Measurements from ENCODE around the gene C3orf20.

Gene C3orf20

DNA sequence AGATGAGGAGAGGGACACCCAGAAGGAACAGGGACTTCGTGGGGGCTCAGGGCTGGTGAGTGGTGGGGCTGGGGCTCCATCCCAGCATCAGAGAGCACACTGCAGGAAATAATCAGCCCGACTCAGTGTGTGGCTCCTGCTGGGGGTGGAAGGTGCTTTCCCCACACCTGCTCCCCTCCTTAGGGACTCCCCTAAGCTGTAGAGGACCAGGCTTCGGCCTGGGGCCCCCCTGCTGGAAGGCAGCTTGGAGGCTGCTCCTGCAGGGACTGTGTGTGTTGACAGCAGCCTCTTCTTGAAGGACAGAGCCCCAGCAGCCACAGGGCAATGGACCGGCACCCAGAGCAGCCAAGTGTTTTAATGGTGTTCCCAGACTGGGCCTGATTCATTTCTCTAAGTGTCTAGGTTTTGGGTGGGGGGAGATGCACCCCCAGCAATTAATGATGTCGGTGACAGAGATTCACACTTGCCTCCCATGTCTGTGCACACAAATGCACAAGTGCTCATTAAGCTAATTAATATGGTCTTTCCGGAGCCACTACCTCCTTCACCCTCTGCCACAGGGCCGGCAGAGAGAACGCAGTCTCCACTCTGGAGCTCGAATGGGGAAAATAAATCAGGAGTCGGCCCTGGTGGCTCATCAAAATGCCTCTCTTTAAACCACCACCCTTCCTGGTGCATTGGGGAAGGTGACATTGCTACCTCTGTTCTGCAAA lies 126.9 kb downstream of the C3orf20 start:
- Histone ChIP-seq H3K9ac (no peak overlapping the region), H3K27me3 (ENCODE audit: insufficient read depth, low read depth) (no peaks in the 10 kb centered on the region), H3K79me2 (ENCODE audit: insufficient read depth, low read depth) (no peaks in the 10 kb centered on the region), H3K4me1 (ENCODE audit: low read depth, poor library complexity, severe bottlenecking) (no peaks in the 10 kb centered on the region), H2AFZ (ENCODE audit: low read depth) (no peak overlapping the region), H3K4me3 (IDR thresholded peaks at IDR 0.05; ENCODE audit: insufficient read depth, low read depth, low read length) (no peak overlapping the region), H3K4me2 (no peak overlapping the region), H4K20me1 (ENCODE audit: insufficient read depth) (no peaks in the 10 kb centered on the region), H3K36me3 (ENCODE audit: insufficient read depth) (no peaks in the 10 kb centered on the region), H3K27ac (no peak overlapping the region)
- TF ChIP-seq, protein P1, sequence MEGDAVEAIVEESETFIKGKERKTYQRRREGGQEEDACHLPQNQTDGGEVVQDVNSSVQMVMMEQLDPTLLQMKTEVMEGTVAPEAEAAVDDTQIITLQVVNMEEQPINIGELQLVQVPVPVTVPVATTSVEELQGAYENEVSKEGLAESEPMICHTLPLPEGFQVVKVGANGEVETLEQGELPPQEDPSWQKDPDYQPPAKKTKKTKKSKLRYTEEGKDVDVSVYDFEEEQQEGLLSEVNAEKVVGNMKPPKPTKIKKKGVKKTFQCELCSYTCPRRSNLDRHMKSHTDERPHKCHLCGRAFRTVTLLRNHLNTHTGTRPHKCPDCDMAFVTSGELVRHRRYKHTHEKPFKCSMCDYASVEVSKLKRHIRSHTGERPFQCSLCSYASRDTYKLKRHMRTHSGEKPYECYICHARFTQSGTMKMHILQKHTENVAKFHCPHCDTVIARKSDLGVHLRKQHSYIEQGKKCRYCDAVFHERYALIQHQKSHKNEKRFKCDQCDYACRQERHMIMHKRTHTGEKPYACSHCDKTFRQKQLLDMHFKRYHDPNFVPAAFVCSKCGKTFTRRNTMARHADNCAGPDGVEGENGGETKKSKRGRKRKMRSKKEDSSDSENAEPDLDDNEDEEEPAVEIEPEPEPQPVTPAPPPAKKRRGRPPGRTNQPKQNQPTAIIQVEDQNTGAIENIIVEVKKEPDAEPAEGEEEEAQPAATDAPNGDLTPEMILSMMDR (conservative IDR thresholded peaks at IDR 0.05; ENCODE audit: low read depth, low read length) = no peak

DNA sequence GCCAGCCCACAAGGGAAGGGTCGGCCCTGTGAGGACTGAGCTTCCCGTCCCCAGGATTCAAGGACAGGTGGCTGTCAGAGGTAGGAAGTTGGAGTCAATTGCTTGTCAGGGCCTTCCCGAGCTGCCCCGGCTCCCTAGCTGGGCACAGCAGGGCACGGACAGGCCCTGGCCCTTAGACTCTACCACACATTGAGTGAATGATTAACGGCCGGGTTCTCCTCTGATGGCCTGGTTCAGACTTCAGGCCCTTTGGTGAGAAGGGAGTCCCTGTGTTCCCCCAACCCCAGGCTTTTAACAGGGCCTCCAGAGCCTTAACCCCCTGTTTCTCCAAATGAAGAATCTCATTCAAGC lies 127.4 kb downstream of the C3orf20 start:
- no peak overlapping the region for H2AFZ ChIP-seq (ENCODE audit: low read depth)
- H3K4me2 ChIP-seq = no peak overlapping the region
- no peak overlapping the region for H3K27ac ChIP-seq
- no peaks in the 10 kb centered on the region for H3K79me2 ChIP-seq (ENCODE audit: insufficient read depth, low read depth)
- no peaks in the 10 kb centered on the region for H4K20me1 ChIP-seq (ENCODE audit: insufficient read depth)
- no peaks in the 10 kb centered on the region for H3K4me1 ChIP-seq (ENCODE audit: low read depth, poor library complexity, severe bottlenecking)
- no peak overlapping the region for H3K9ac ChIP-seq
- no peaks in the 10 kb centered on the region for H3K36me3 ChIP-seq (ENCODE audit: insufficient read depth)
- H3K27me3 ChIP-seq (ENCODE audit: insufficient read depth, low read depth) = no peaks in the 10 kb centered on the region
- TF ChIP-seq, protein P1 (conservative IDR thresholded peaks at IDR 0.05; ENCODE audit: low read depth, low read length) = no peak
- H3K4me3 ChIP-seq (IDR thresholded peaks at IDR 0.05; ENCODE audit: insufficient read depth, low read depth, low read length) = no peak overlapping the region

DNA sequence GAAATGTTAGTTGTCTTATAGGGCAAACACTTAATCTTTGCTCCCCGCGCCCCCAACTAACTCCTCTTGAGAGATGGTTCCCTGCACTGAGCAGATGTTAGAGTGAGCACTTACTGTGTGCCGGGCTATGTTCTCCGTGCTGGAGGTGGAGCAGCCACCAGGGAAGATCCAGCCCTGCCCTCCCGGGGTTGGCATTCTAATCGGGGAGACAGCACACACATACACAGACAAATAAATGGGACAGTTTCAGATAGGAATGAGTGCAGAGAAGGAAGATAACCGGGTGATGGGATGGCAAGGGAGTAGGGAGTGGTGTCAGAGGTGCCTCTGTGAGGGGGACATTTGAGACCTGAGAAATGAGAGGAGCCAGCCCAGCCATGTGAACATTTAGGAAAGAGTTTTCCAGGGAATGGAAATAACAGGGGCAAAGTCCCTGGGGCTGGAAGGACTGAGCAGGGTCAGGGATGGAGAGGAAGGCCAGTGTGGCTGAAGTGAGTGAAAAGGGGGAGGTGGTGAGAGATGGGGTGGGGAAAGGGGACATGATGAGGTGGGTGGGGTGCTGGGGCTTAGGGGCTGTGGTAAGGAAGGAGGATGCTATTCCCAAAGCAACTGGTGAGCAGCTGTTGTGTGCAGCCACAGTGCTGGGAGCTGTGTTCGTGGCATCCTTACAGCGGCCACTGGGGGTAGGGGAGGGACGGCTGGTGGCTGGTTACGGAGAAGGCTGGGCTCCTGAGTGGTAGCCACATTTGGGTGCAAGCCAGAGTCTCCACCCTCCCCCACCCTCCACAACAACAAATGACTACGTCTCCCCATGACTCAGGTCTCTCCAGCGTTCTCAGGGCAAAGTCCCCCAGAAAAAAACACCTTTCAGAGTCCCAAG lies 128.4 kb downstream of the C3orf20 start:
- no peak overlapping the region for H3K9ac ChIP-seq
- H3K27me3 ChIP-seq (ENCODE audit: insufficient read depth, low read depth) = no peaks in the 10 kb centered on the region
- no peak overlapping the region for H2AFZ ChIP-seq (ENCODE audit: low read depth)
- TF ChIP-seq, protein P1 (conservative IDR thresholded peaks at IDR 0.05; ENCODE audit: low read depth, low read length) = no peak
- no peaks in the 10 kb centered on the region for H3K36me3 ChIP-seq (ENCODE audit: insufficient read depth)
- H3K4me2 ChIP-seq = no peak overlapping the region
- H3K4me1 ChIP-seq (ENCODE audit: low read depth, poor library complexity, severe bottlenecking) = no peaks in the 10 kb centered on the region
- no peak overlapping the region for H3K27ac ChIP-seq
- H3K4me3 ChIP-seq (IDR thresholded peaks at IDR 0.05; ENCODE audit: insufficient read depth, low read depth, low read length) = no peak overlapping the region
- no peaks in the 10 kb centered on the region for H4K20me1 ChIP-seq (ENCODE audit: insufficient read depth)
- H3K79me2 ChIP-seq (ENCODE audit: insufficient read depth, low read depth) = no peaks in the 10 kb centered on the region

DNA sequence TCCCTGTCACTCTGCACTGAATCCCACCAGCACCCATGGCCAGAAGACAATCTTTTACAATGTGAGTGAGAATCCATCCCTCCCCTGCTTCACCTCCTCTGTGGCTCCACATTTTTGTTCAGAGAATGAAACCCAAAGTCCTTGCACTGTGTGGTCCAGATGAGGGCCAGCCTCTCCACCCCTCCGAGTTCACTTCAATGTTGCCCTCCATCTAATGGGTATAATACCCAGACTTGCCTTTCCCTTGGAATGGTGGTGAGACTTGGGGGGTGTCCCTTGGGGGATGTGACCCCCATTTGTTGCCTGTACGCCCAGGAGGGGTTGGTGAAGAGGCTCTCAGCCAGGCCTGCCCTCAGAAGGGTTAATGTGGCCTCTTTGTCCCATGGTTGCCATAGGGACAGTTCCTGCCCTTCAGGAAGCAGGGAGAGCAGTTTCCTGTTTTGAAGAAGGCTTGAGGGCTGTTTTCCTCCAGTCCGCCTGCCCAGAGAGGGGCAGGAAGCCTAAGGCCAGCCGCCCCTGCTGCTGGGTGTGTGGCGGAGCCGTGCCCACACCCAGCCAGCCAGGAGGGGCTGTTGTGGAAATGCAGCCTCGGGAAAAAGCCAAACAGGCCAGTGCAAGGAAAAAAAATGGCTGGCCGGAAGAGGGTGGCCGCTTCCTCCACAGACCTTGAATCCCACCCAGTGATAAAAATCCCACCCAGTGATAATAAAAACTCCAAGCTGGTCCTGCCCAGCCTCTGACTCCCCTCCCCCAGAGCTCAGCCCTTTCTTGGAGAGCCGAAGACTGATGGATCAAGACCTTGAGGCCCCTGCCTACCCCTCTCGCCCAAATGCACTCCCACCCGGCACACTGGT lies 129.3 kb downstream of the C3orf20 start:
- Histone ChIP-seq H3K4me3 (IDR thresholded peaks at IDR 0.05; ENCODE audit: insufficient read depth, low read depth, low read length) (no peak overlapping the region), H3K27me3 (ENCODE audit: insufficient read depth, low read depth) (no peaks in the 10 kb centered on the region), H3K27ac (no peak overlapping the region), H3K79me2 (ENCODE audit: insufficient read depth, low read depth) (no peaks in the 10 kb centered on the region), H3K4me1 (ENCODE audit: low read depth, poor library complexity, severe bottlenecking) (no peaks in the 10 kb centered on the region), H3K9ac (no peak overlapping the region), H2AFZ (ENCODE audit: low read depth) (no peak overlapping the region), H3K4me2 (no peak overlapping the region), H4K20me1 (ENCODE audit: insufficient read depth) (no peaks in the 10 kb centered on the region), H3K36me3 (ENCODE audit: insufficient read depth) (no peaks in the 10 kb centered on the region)
- TF ChIP-seq, protein P1 (conservative IDR thresholded peaks at IDR 0.05; ENCODE audit: low read depth, low read length) = no peak
